AG09319 (cell line): ENCODE measurements around the gene VCAN.

ENCODE experiments used
- DNase-seq: peaks from one replicate; pipeline ENCODE4 v3.0.0-alpha.2; 2010; ENCODE audit warnings: low read depth; ENCODE audit errors: extremely low read depth
- CTCF ChIP-seq: IDR thresholded peaks from 2 replicates; pipeline ENCODE4 v1.5.1; 2011; ENCODE audit warnings: low read depth, mild to moderate bottlenecking, inconsistent platforms, low read length, moderate library complexity

VCAN gene

GRCh38 chr5:83471405-83472212 is at the start of gene VCAN:
Gene VCAN (plus strand): TSS chr5:83471744. CDS start chr5:83483519, 11,775 bp downstream.
- TF ChIP-seq CTCF, result no peak
- peak; percentile 83 for DNase-seq

- DNase-seq, result no peak
- TF ChIP-seq CTCF, result no peak
Measured at GRCh38 chr5:83422284-83422683, 49.3 kb upstream of the VCAN start.

- DNase-seq, result no peak
Measured at GRCh38 chr5:83426855-83427254, 44.7 kb upstream of the VCAN start.

GRCh38 chr5:83428126-83428525 is 43.4 kb upstream of the VCAN start:
- no peak for TF ChIP-seq CTCF
- DNase-seq, result no peak

More at GRCh38 chr5:83426855-83427254, 44.7 kb upstream of the VCAN start:
- no peak for TF ChIP-seq CTCF

GRCh38 chr5:83428890-83429289 is 42.7 kb upstream of the VCAN start:
- DNase-seq, result no peak
- no peak for TF ChIP-seq CTCF

- DNase-seq, result no peak
Measured at GRCh38 chr5:83430130-83431010, 41.2 kb upstream of the VCAN start.

More at GRCh38 chr5:83430130-83431010, 41.2 kb upstream of the VCAN start:
- TF ChIP-seq CTCF, result peak; percentile 73
